H1 (cell line): ENCODE measurements around the gene MED12L. TPM values are rescaled to one million over a fixed set of nuclear protein-coding genes. Genes with fewer than 3 reads are reported as not detected.

Experiments
- CTCF ChIA-PET: fragments of 300-600 bp; sonication (Branson Sonifier 250); formaldehyde crosslinking; loops from one replicate; lab custom pipeline; 2021; ENCODE audit not compliant: partially characterized antibody; lab: Charles Lee
- POLR2A ChIA-PET: fragments of 300-600 bp; sonication (Branson Sonifier 250); formaldehyde crosslinking; loops from one replicate; lab custom pipeline; 2021; ENCODE audit warnings: inconsistent platforms; ENCODE audit not compliant: partially characterized antibody; lab: Charles Lee
- DNase-seq, 2 experiments: peaks; one replicate each; pipeline versions ENCODE4 v3.0.0 to v3.0.0-alpha.2; 2010 to 2022; ENCODE audit warnings: low spot score in 2 of 2, low read depth in 1 of 2, mixed read lengths in 1 of 2
- FAIRE-seq: peaks from 2 replicates; lab custom pipeline; 2011; peaks lifted over from hg19 to GRCh38; lab: Jason Lieb, UNC
- H2AFZ ChIP-seq: 2 replicates; pipeline ENCODE4 v1.8.1; 2012; ENCODE audit warnings: low read length, inconsistent platforms
- H2AK5ac ChIP-seq: 2 replicates; pipeline ENCODE4 v1.6.1; 2013; ENCODE audit warnings: low read depth, low read length
- H2BK120ac ChIP-seq: replicated peaks from 2 replicates; pipeline ENCODE3; 2013; ENCODE audit warnings: low read depth, low read length, inconsistent platforms
- H2BK12ac ChIP-seq: 2 replicates; pipeline ENCODE4 v1.6.1; 2013; ENCODE audit warnings: low read depth, low read length
- H2BK15ac ChIP-seq: 2 replicates; pipeline ENCODE4 v1.6.1; 2013; ENCODE audit warnings: low read length
- H2BK20ac ChIP-seq: 2 replicates; pipeline ENCODE4 v1.6.1; 2013; ENCODE audit warnings: low read length
- H2BK5ac ChIP-seq: 2 replicates; pipeline ENCODE4 v1.6.1; 2013; ENCODE audit warnings: low read depth, low read length
- H3K14ac ChIP-seq: 2 replicates; pipeline ENCODE4 v1.6.1; 2013; ENCODE audit warnings: inconsistent platforms; ENCODE audit not compliant: insufficient read length
- H3K18ac ChIP-seq: 2 replicates; pipeline ENCODE4 v1.6.1; 2013; ENCODE audit warnings: low read length; ENCODE audit errors: extremely low read depth
- H3K23ac ChIP-seq: 2 replicates; pipeline ENCODE4 v1.6.1; 2013; ENCODE audit warnings: inconsistent platforms; ENCODE audit not compliant: insufficient read length
- H3K23me2 ChIP-seq: 2 replicates; pipeline ENCODE4 v1.6.1; 2013; ENCODE audit warnings: low read depth, low read length
- H3K27ac ChIP-seq: 2 replicates; pipeline ENCODE4 v1.6.1; 2011; ENCODE audit warnings: low read depth, low read length, inconsistent platforms
- H3K27me3 ChIP-seq, 4 experiments: replicated peaks in 1 of 4; 1 replicate in 1 of 4; 2 replicates in 3 of 4; pipeline versions ENCODE4 v1.6.1 to v1.8.1; 2011 to 2013; ENCODE audit warnings: low read length in 3 of 4, mild to moderate bottlenecking in 3 of 4, inconsistent platforms in 2 of 4, mixed read lengths in 2 of 4, moderate library complexity in 1 of 4; ENCODE audit not compliant: control insufficient read depth in 3 of 4, insufficient read depth in 3 of 4; ENCODE audit errors: extremely low read depth in 1 of 4
- H3K36me3 ChIP-seq, 4 experiments: 2 replicates each; pipeline versions ENCODE4 v1.6.1 to v1.8.1; 2011 to 2013; ENCODE audit warnings: mild to moderate bottlenecking in 4 of 4, low read length in 3 of 4, moderate library complexity in 2 of 4, control low read depth in 1 of 4, inconsistent platforms in 1 of 4; ENCODE audit not compliant: insufficient read depth in 4 of 4, control insufficient read depth in 2 of 4
- H3K4ac ChIP-seq: replicated peaks from 2 replicates; pipeline ENCODE3; 2013; ENCODE audit warnings: low read length, low read depth, mixed read lengths, inconsistent platforms; ENCODE audit not compliant: insufficient read length
- H3K4me1 ChIP-seq, 4 experiments: replicated peaks in 1 of 4; 1 replicate in 1 of 4; 2 replicates in 3 of 4; pipeline versions ENCODE4 v1.6.1 to v1.8.1; 2011 to 2013; ENCODE audit warnings: low read length in 3 of 4, inconsistent platforms in 2 of 4, mixed read lengths in 1 of 4; ENCODE audit not compliant: insufficient read depth in 4 of 4, control insufficient read depth in 3 of 4
- H3K4me2 ChIP-seq, 2 experiments: 2 replicates each; pipeline versions ENCODE4 v1.6.1 to v1.8.1; 2011 to 2013; ENCODE audit warnings: low read depth in 2 of 2, low read length in 2 of 2, control low read depth in 1 of 2, inconsistent platforms in 1 of 2, mild to moderate bottlenecking in 1 of 2; ENCODE audit not compliant: insufficient read depth in 1 of 2
- H3K4me3 ChIP-seq, 4 experiments: fragments of 200-600, 300-600 bp in 1 of 4; sonication (generic), shearing (Covaris generic), sonication (Bioruptor Twin) in 1 of 4; 2 replicates each; pipeline versions ENCODE4 v1.5.1 to v1.8.1; 2011 to 2016; ENCODE audit warnings: low read length in 4 of 4, low read depth in 3 of 4, control low read depth in 2 of 4, inconsistent platforms in 2 of 4, mild to moderate bottlenecking in 2 of 4, mixed read lengths in 1 of 4, moderate library complexity in 1 of 4; ENCODE audit not compliant: insufficient read depth in 2 of 4; ENCODE audit errors: extremely low read depth in 1 of 4
- H3K56ac ChIP-seq: replicated peaks from 2 replicates; pipeline ENCODE3; 2013; ENCODE audit warnings: low read depth, mild to moderate bottlenecking, mixed read lengths, low read length, inconsistent platforms; ENCODE audit not compliant: insufficient read length
- H3K79me1 ChIP-seq: 2 replicates; pipeline ENCODE4 v1.6.1; 2013; ENCODE audit warnings: low read depth, low read length, control low read depth
- H3K79me2 ChIP-seq, 2 experiments: 2 replicates each; pipeline versions ENCODE4 v1.6.1 to v1.8.1; 2012 to 2013; ENCODE audit warnings: low read length in 2 of 2, mild to moderate bottlenecking in 2 of 2, inconsistent platforms in 1 of 2; ENCODE audit not compliant: insufficient read depth in 2 of 2, control insufficient read depth in 1 of 2
- H3K9ac ChIP-seq, 4 experiments: replicated peaks in 1 of 4; 1 replicate in 1 of 4; 2 replicates in 3 of 4; pipeline versions ENCODE4 v1.6.1 to v1.8.1; 2011 to 2013; ENCODE audit warnings: low read depth in 3 of 4, low read length in 3 of 4, control low read depth in 2 of 4, mild to moderate bottlenecking in 2 of 4, moderate library complexity in 2 of 4, inconsistent platforms in 1 of 4; ENCODE audit errors: extremely low read depth in 1 of 4
- H3K9me3 ChIP-seq, 2 experiments: 2 replicates each; pipeline versions ENCODE4 v1.6.1 to v1.8.1; 2012 to 2013; ENCODE audit warnings: mild to moderate bottlenecking in 2 of 2, moderate library complexity in 2 of 2, control low read depth in 1 of 2, inconsistent platforms in 1 of 2, low read depth in 1 of 2, low read length in 1 of 2, mixed read lengths in 1 of 2; ENCODE audit not compliant: insufficient read depth in 2 of 2
- H4K20me1 ChIP-seq, 2 experiments: replicated peaks in 1 of 2; 2 replicates each; pipeline versions ENCODE3 to v1.8.1; 2011 to 2013; ENCODE audit warnings: inconsistent platforms in 2 of 2, low read length in 2 of 2, mild to moderate bottlenecking in 1 of 2; ENCODE audit not compliant: insufficient read depth in 2 of 2, control insufficient read depth in 1 of 2
- H4K5ac ChIP-seq: 2 replicates; pipeline ENCODE4 v1.6.1; 2013; ENCODE audit warnings: low read length, low read depth, mixed read lengths, inconsistent platforms; ENCODE audit not compliant: insufficient read length
- H4K8ac ChIP-seq: 2 replicates; pipeline ENCODE4 v1.8.0; 2013; ENCODE audit warnings: mild to moderate bottlenecking, moderate library complexity, low read length, inconsistent platforms; ENCODE audit not compliant: insufficient read depth; ENCODE audit errors: extremely low read depth
- H4K91ac ChIP-seq: replicated peaks from 2 replicates; pipeline ENCODE3; 2013; ENCODE audit warnings: low read length, mixed read lengths, inconsistent platforms; ENCODE audit not compliant: insufficient read length
- RAD21 ChIP-seq, 2 experiments: IDR thresholded peaks in 1 of 2; conservative IDR thresholded peaks in 1 of 2; 2 replicates each; pipeline ENCODE4 v1.6.1; 2011; ENCODE audit warnings: low read depth in 2 of 2, low read length in 2 of 2, improper control_type of control experiment in 1 of 2, inconsistent platforms in 1 of 2, mild to moderate bottlenecking in 1 of 2, moderate library complexity in 1 of 2
- SAP30 ChIP-seq: fragments of 300-600 bp; sonication (generic); IDR thresholded peaks from 2 replicates; pipeline ENCODE4 v1.7.1; 2012; ENCODE audit warnings: low read length, moderate library complexity, mild to moderate bottlenecking, inconsistent platforms; ENCODE audit not compliant: insufficient read depth, insufficient replicate concordance
- WGBS, 2 experiments: shearing (Covaris generic) in 1 of 2; methylation state at CpG; one replicate each; pipeline versions ENCODE4 v1.1.6 to v1.1.7; 2013 to 2015; ENCODE audit warnings: low lambda C conversion rate in 2 of 2, mixed read lengths in 2 of 2, inconsistent platforms in 1 of 2, low coverage in 1 of 2, missing lambda C conversion rate in 1 of 2; ENCODE audit not compliant: insufficient replicate concordance in 2 of 2, insufficient coverage in 1 of 2, insufficient read length in 1 of 2; ENCODE audit errors: extremely low coverage in 1 of 2, missing lambda C conversion rate in 1 of 2; 5-methylcytosine and 5-hydroxymethylcytosine counted together
- polyA plus RNA-seq, 7 experiments: library from polyadenylated mRNA; depleted of rRNA in 3 of 7; stranded (reverse) in 5 of 7; unstranded in 2 of 7; fragments of >200 nt in 5 of 7; fragments of 200-250 nt in 2 of 7; gene quantifications; 1 replicate in 5 of 7; 2 replicates in 1 of 7; 4 replicates in 1 of 7; pipeline versions ENCODE4 v1.2.1 to v1.2.3, GENCODE V29; 2011 to 2013; ENCODE audit warnings: missing spikeins in 2 of 7, mixed read lengths in 2 of 7
- total RNA-seq: library from RNA; stranded (reverse); fragmentation: NEBNext Ultra II Directional; extraction: Animal tissue kit (Norgen Biotek cat#: 25700); gene quantifications from 2 replicates; pipeline ENCODE4 v1.2.1, GENCODE V29; 2021
- TF ChIP-seq, protein P1 (sequence below), 3 experiments: IDR thresholded peaks; 1 replicate in 2 of 3; 2 replicates in 1 of 3; pipeline versions ENCODE4 v1.5.1 to v1.6.1; 2011; ENCODE audit warnings: low read length in 3 of 3, mild to moderate bottlenecking in 3 of 3, inconsistent platforms in 2 of 3, low read depth in 1 of 3, moderate library complexity in 1 of 3; ENCODE audit not compliant: insufficient read depth in 1 of 3; ENCODE audit errors: control extremely low read depth in 1 of 3

Gene MED12L
- total and polyA plus RNA-seq, 2 of the 8 experiments (the other 6 are each of a cell fraction or from before 2014, with no cell fraction given), result 3.6 to 26.2 TPM

DNA sequence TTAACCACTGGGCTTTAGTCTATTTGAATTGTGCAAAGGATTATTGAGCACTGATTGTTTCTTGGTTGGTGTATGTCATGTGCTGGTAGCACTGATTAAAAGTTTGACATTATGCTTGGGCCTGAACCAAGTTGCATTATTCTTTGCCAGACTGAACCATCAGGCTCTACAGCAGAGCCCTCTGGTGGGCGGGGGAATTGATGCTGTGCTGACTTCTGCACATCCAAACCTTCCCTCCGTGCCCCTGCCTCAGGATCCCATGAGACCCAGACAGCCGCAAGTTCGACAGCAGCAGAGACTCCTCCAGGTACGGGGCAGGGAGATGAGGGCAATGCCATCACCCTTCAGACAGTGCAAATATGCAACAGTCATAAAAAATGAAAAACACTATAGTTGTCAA is 327.5 kb downstream of the MED12L start:
- no peak overlapping the region for H2AFZ ChIP-seq
- H4K91ac ChIP-seq, result no peak overlapping the region
- no peak overlapping the region for H3K23ac ChIP-seq
- H3K9ac ChIP-seq, result no peak overlapping the region
- no peak overlapping the region for H2BK15ac ChIP-seq
- DNase-seq (peak in 1 of 2 experiments; percentile 60), FAIRE-seq (peak; percentile 68)
- H2BK20ac ChIP-seq, result no peak overlapping the region
- H2BK120ac ChIP-seq, result no peak overlapping the region
- no peaks in the 10 kb centered on the region for H4K20me1 ChIP-seq
- H3K79me1 ChIP-seq, result no peaks in the 10 kb centered on the region
- no peak overlapping the region for H2AK5ac ChIP-seq
- H3K23me2 ChIP-seq, result no peaks in the 10 kb centered on the region
- TF ChIP-seq RAD21 (IDR thresholded peaks at IDR 0.05 in 1 of 2, conservative IDR thresholded peaks at IDR 0.05 in 1 of 2; ENCODE audit: low read depth in 2 of 2, low read length in 2 of 2), result peak; percentile 62 to 69
- TF ChIP-seq, protein P1, sequence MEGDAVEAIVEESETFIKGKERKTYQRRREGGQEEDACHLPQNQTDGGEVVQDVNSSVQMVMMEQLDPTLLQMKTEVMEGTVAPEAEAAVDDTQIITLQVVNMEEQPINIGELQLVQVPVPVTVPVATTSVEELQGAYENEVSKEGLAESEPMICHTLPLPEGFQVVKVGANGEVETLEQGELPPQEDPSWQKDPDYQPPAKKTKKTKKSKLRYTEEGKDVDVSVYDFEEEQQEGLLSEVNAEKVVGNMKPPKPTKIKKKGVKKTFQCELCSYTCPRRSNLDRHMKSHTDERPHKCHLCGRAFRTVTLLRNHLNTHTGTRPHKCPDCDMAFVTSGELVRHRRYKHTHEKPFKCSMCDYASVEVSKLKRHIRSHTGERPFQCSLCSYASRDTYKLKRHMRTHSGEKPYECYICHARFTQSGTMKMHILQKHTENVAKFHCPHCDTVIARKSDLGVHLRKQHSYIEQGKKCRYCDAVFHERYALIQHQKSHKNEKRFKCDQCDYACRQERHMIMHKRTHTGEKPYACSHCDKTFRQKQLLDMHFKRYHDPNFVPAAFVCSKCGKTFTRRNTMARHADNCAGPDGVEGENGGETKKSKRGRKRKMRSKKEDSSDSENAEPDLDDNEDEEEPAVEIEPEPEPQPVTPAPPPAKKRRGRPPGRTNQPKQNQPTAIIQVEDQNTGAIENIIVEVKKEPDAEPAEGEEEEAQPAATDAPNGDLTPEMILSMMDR (IDR thresholded peaks at IDR 0.05; ENCODE audit: control extremely low read depth in 1 of 3, insufficient read depth in 1 of 3, low read depth in 1 of 3, low read length in 3 of 3), result peak; percentile 61 to 68 (median 61)
- TF ChIP-seq SAP30, result no peak
- H3K14ac ChIP-seq, result no peak overlapping the region
- no peak overlapping the region for H4K8ac ChIP-seq
- H3K36me3 ChIP-seq, result peaks cover 0 to 11% (median 1%) of the 10 kb centered on the region in 4 experiments; a peak in 2 of 8 replicates
- H3K27me3 ChIP-seq, result no peaks in the 10 kb centered on the region
- H3K56ac ChIP-seq, result no peak overlapping the region
- no peak overlapping the region for H3K4me3 ChIP-seq
- H3K79me2 ChIP-seq, result no peaks in the 10 kb centered on the region
- CTCF ChIA-PET, result interaction anchor here (0.6 to 5.1 kb wide), 10 partner anchors 11 to 192 kb away, joined by 3 to 20 read pairs (median 6); no protein-coding TSS in a partner anchor
- 86% methylated on average over 5 of the region's 5 CpGs; no CpG with 5 or more reads in 1 of the 2 experiments for WGBS, 2 experiments
- POLR2A ChIA-PET, result no interaction called here
- H3K9me3 ChIP-seq, result no peaks in the 10 kb centered on the region
- H3K4ac ChIP-seq, result no peak overlapping the region
- no peak overlapping the region for H3K4me2 ChIP-seq
- H2BK12ac ChIP-seq, result no peak overlapping the region
- H3K18ac ChIP-seq, result no peak overlapping the region
- no peak overlapping the region for H4K5ac ChIP-seq
- no peak overlapping the region for H3K27ac ChIP-seq
- no peak overlapping the region for H2BK5ac ChIP-seq
- no peaks in the 10 kb centered on the region for H3K4me1 ChIP-seq
